ENCODE measurements around the gene ST3GAL5. TPM values are rescaled to one million over a fixed set of nuclear protein-coding genes. Genes with fewer than 3 reads are reported as not detected.
"Not testable (repeated sequence)": the region's sequence is repeated elsewhere in the genome, so short reads cannot be mapped to it uniquely, and the experiment has no call there.

ST3GAL5 gene
- total RNA-seq = 10 to 100 TPM; 36.3 to 36.8 TPM

GRCh38 chr2:85888684-85889626, at the start of gene ST3GAL5:
Gene ST3GAL5, minus strand, starts transcription at chr2:85888990. Its CDS starts 85 bp downstream, at chr2:85888905.
- peaks cover 68% of the 10 kb centered on the region for H3K4me1 Mint-ChIP-seq
- no peaks in the 10 kb centered on the region for H3K9me3 Mint-ChIP-seq
- POLR2A ChIA-PET = no interaction called here
- no peaks in the 10 kb centered on the region for H3K27me3 Mint-ChIP-seq
- H3K4me3 Mint-ChIP-seq = peak within 1 kb of the TSS; percentile 85
- H3K27ac Mint-ChIP-seq = peak within 1 kb of the TSS; percentile 91
- peaks cover 12% of the 10 kb centered on the region for H3K36me3 Mint-ChIP-seq (ENCODE audit: low read depth)
- CTCF ChIA-PET = interaction anchor here (0.6 to 5.7 kb wide), 37 partner anchors 10 to 215 kb away, joined by 3 to 45 read pairs (median 4); no protein-coding TSS in a partner anchor
- peak; percentile 90 for DNase-seq

GRCh38 chr2:85938456-85938855, 49.7 kb upstream of the ST3GAL5 start:
- ChIA-PET CTCF (interaction anchor here (0.6 to 2.7 kb wide), 7 partner anchors 11 to 1216 kb away, joined by 3 to 13 read pairs (median 4); partner anchors contain the start of gene ST3GAL5), POLR2A (no interaction called here)
- Mint-ChIP-seq H3K27me3 (peaks cover 12% of the 10 kb centered on the region), H3K4me1 (peaks cover 12% of the 10 kb centered on the region), H3K36me3 (ENCODE audit: low read depth) (peaks cover 7% of the 10 kb centered on the region), H3K27ac (no peak overlapping the region), H3K9me3 (peaks cover 23% of the 10 kb centered on the region), H3K4me3 (no peak overlapping the region)
- DNase-seq = no peak

GRCh38 chr2:85937069-85937439, 48.3 kb upstream of the ST3GAL5 start:
- POLR2A ChIA-PET = no interaction called here
- Mint-ChIP-seq H3K4me1 (peaks cover 22% of the 10 kb centered on the region), H3K9me3 (peaks cover 10% of the 10 kb centered on the region), H3K36me3 (ENCODE audit: low read depth) (no peaks in the 10 kb centered on the region), H3K4me3 (no peak overlapping the region), H3K27ac (no peak overlapping the region), H3K27me3 (peaks cover 10% of the 10 kb centered on the region)
- no peak for DNase-seq
- CTCF ChIA-PET = interaction anchor here (1.2 to 2.7 kb wide), 4 partner anchors 9 to 85 kb away, joined by 3 to 13 read pairs (median 4); partner anchors contain the start of gene ST3GAL5

- ChIA-PET CTCF (interaction anchor here (1.3 to 1.4 kb wide), 2 partner anchors 16 to 85 kb away, joined by 3 to 4 read pairs; no protein-coding TSS in a partner anchor), POLR2A (no interaction called here)
- peaks cover 25% of the 10 kb centered on the region for H3K4me1 Mint-ChIP-seq
- H3K9me3 Mint-ChIP-seq = peaks cover 6% of the 10 kb centered on the region
- H3K36me3 Mint-ChIP-seq (ENCODE audit: low read depth) = no peaks in the 10 kb centered on the region
- H3K27ac Mint-ChIP-seq = no peak overlapping the region
- H3K4me3 Mint-ChIP-seq = no peak overlapping the region
- no peak for DNase-seq
- peaks cover 10% of the 10 kb centered on the region for H3K27me3 Mint-ChIP-seq
These were observed 47.8 kb upstream of the ST3GAL5 start for GRCh38 chr2:85936421-85937068.

GRCh38 chr2:85935746-85936208, 47.0 kb upstream of the ST3GAL5 start:
- ChIA-PET POLR2A (no interaction called here), CTCF (interaction anchor here (1.0 to 1.4 kb wide), 3 partner anchors 15 to 86 kb away, joined by 3 to 5 read pairs (median 4); partner anchors contain the start of gene ST3GAL5)
- H3K36me3 Mint-ChIP-seq (ENCODE audit: low read depth) = no peaks in the 10 kb centered on the region
- H3K4me1 Mint-ChIP-seq = peaks cover 26% of the 10 kb centered on the region
- H3K9me3 Mint-ChIP-seq = peaks cover under 1% of the 10 kb centered on the region
- no peak for DNase-seq
- no peak overlapping the region for H3K4me3 Mint-ChIP-seq
- no peak overlapping the region for H3K27ac Mint-ChIP-seq
- H3K27me3 Mint-ChIP-seq = peaks cover 10% of the 10 kb centered on the region

- Mint-ChIP-seq H3K4me1 (peaks cover 26% of the 10 kb centered on the region), H3K9me3 (no peaks in the 10 kb centered on the region), H3K27me3 (peaks cover 10% of the 10 kb centered on the region), H3K4me3 (no peak overlapping the region), H3K27ac (no peak overlapping the region), H3K36me3 (ENCODE audit: low read depth) (no peaks in the 10 kb centered on the region)
- CTCF ChIA-PET = interaction anchor here (1.0 kb wide), 1 partner anchor 46 kb away, joined by 5 read pairs; the partner anchor contains the start of gene ST3GAL5
- POLR2A ChIA-PET = no interaction called here
- DNase-seq = no peak
These were observed 46.5 kb upstream of the ST3GAL5 start for GRCh38 chr2:85935170-85935745.

GRCh38 chr2:85933753-85934594, 45.2 kb upstream of the ST3GAL5 start:
- peaks cover 5% of the 10 kb centered on the region for H3K27me3 Mint-ChIP-seq
- CTCF ChIA-PET = no interaction called here
- DNase-seq = no peak
- H3K36me3 Mint-ChIP-seq (ENCODE audit: low read depth) = no peaks in the 10 kb centered on the region
- no peaks in the 10 kb centered on the region for H3K9me3 Mint-ChIP-seq
- no peak overlapping the region for H3K27ac Mint-ChIP-seq
- H3K4me3 Mint-ChIP-seq = no peak overlapping the region
- peaks cover 28% of the 10 kb centered on the region for H3K4me1 Mint-ChIP-seq
- POLR2A ChIA-PET = no interaction called here

GRCh38 chr2:85931151-85931550, 42.4 kb upstream of the ST3GAL5 start:
- POLR2A ChIA-PET; DNase-seq; H3K27ac Mint-ChIP-seq; H3K9me3 Mint-ChIP-seq; H3K36me3 Mint-ChIP-seq (ENCODE audit: low read depth); H3K27me3 Mint-ChIP-seq; H3K4me3 Mint-ChIP-seq: not testable (repeated sequence)
- peaks cover 39% of the 10 kb centered on the region for H3K4me1 Mint-ChIP-seq
- CTCF ChIA-PET = interaction anchor here (0.6 to 1.7 kb wide), 3 partner anchors 10 to 42 kb away, joined by 3 to 5 read pairs (median 4); no protein-coding TSS in a partner anchor

GRCh38 chr2:85930129-85931124, 41.6 kb upstream of the ST3GAL5 start:
- no peaks in the 10 kb centered on the region for H3K9me3 Mint-ChIP-seq
- DNase-seq = no peak
- no peaks in the 10 kb centered on the region for H3K27me3 Mint-ChIP-seq
- H3K36me3 Mint-ChIP-seq (ENCODE audit: low read depth) = no peaks in the 10 kb centered on the region
- H3K27ac Mint-ChIP-seq = no peak overlapping the region
- ChIA-PET CTCF (interaction anchor here (0.6 to 1.7 kb wide), 5 partner anchors 14 to 137 kb away, joined by 3 to 5 read pairs (median 3); no protein-coding TSS in a partner anchor), POLR2A (no interaction called here)
- H3K4me3 Mint-ChIP-seq = no peak overlapping the region
- peaks cover 37% of the 10 kb centered on the region for H3K4me1 Mint-ChIP-seq

- CTCF ChIA-PET = interaction anchor here (0.5 to 2.5 kb wide), 13 partner anchors 9 to 209 kb away, joined by 3 to 13 read pairs (median 3); no protein-coding TSS in a partner anchor
- no peaks in the 10 kb centered on the region for H3K36me3 Mint-ChIP-seq (ENCODE audit: low read depth)
- no peak overlapping the region for H3K4me3 Mint-ChIP-seq
- no peak for DNase-seq
- H3K27ac Mint-ChIP-seq = no peak overlapping the region
- H3K4me1 Mint-ChIP-seq = peaks cover 45% of the 10 kb centered on the region
- H3K27me3 Mint-ChIP-seq = peaks cover 3% of the 10 kb centered on the region
- H3K9me3 Mint-ChIP-seq = no peaks in the 10 kb centered on the region
- POLR2A ChIA-PET = no interaction called here
These were observed 40.6 kb upstream of the ST3GAL5 start for GRCh38 chr2:85929096-85930050.

All from activated CD4-positive, alpha-beta T cell treated with anti-CD3 and anti-CD28 coated beads, Interleukin-2, amount 10 ng/mL, durations not matched to agents 7 days and 5 days (primary cell).